K562 (cell line): Measurements from ENCODE around the gene ARSD. TPM values are rescaled to one million over a fixed set of nuclear protein-coding genes. Genes with fewer than 3 reads are reported as not detected.

Experiments used
- ATAC-seq: fragments of 200-7000 bp; cut with Tn5 transposase; 3 replicates; pipeline ENCODE4 v1.9.1; 2020; ENCODE audit warnings: moderate library complexity
- BruUV-seq: library from RNA; stranded (reverse); fragments of 400-500 nt; replicated peaks from 2 replicates; lab custom pipeline; 2021; lab: Mats Ljungman, UMichigan
- CTCF ChIA-PET: fragments of 300-600 bp; formaldehyde crosslinking; extraction: SDS; loops from one replicate; lab custom pipeline; 2021; ENCODE audit warnings: low intra/inter-chr PET ratio; lab: Yijun Ruan, JAX
- POLR2A ChIA-PET: fragments of 300-600, 350-650 bp; sonication (Branson Sonifier 250); formaldehyde crosslinking; extraction: SDS; loops from one replicate; lab custom pipeline; 2021; ENCODE audit warnings: antibody characterized with exemption, inconsistent platforms; lab: Yijun Ruan, JAX
- DNase-seq, 4 experiments: peaks; one replicate each; pipeline versions ENCODE4 v3.0.0 to v3.0.0-alpha.2; 2011 to 2018; ENCODE audit warnings: low spot score in 3 of 4, mixed read lengths in 3 of 4; ENCODE audit errors: extremely low read depth in 1 of 4
- FAIRE-seq: peaks from 2 replicates; lab custom pipeline; 2011; peaks lifted over from hg19 to GRCh38; lab: Jason Lieb, UNC
- H2AFZ ChIP-seq: 2 replicates; pipeline ENCODE4 v1.6.0; 2011; ENCODE audit warnings: low read depth, low read length, control low read depth, inconsistent platforms
- H3K27ac ChIP-seq: fragments of 200-600 bp; 3 replicates; pipeline ENCODE4 v1.8.0; 2011; ENCODE audit warnings: low read depth, mild to moderate bottlenecking, control low read depth, inconsistent platforms, low read length, moderate library complexity, mixed read lengths; ENCODE audit errors: extremely low read depth
- H3K27me3 ChIP-seq, 2 experiments: fragments of 300-600 bp in 1 of 2; 2 replicates in 1 of 2; 3 replicates in 1 of 2; pipeline versions ENCODE4 v1.6.0 to v1.8.0; 2011; ENCODE audit warnings: inconsistent platforms in 2 of 2, low read length in 2 of 2, mild to moderate bottlenecking in 1 of 2, mixed read lengths in 1 of 2, moderate library complexity in 1 of 2; ENCODE audit not compliant: control insufficient read depth in 2 of 2, insufficient read depth in 2 of 2
- H3K36me3 ChIP-seq: fragments of 300-600 bp; 3 replicates; pipeline ENCODE4 v1.8.0; 2011; ENCODE audit warnings: mild to moderate bottlenecking, low read length, inconsistent platforms; ENCODE audit not compliant: control insufficient read depth, insufficient read depth
- H3K4me1 ChIP-seq, 2 experiments: fragments of 200-600 bp in 1 of 2; replicated peaks in 1 of 2; 2 replicates in 1 of 2; 3 replicates in 1 of 2; pipeline versions ENCODE4 v1.5.1 to v1.8.0; 2011; ENCODE audit warnings: inconsistent platforms in 2 of 2, low read length in 2 of 2, mild to moderate bottlenecking in 1 of 2, mixed read lengths in 1 of 2, moderate library complexity in 1 of 2; ENCODE audit not compliant: control insufficient read depth in 2 of 2, insufficient read depth in 2 of 2
- H3K4me2 ChIP-seq: 2 replicates; pipeline ENCODE4 v1.6.1; 2011; ENCODE audit warnings: low read length, control low read depth, inconsistent platforms, mixed read lengths; ENCODE audit not compliant: insufficient read depth
- H3K4me3 ChIP-seq: fragments of 200-600 bp; sonication (generic), shearing (Covaris generic); 2 replicates; pipeline ENCODE4 v1.5.1; 2016; ENCODE audit warnings: control low read depth, inconsistent platforms
- H3K79me2 ChIP-seq: fragments of 200-600 bp; 3 replicates; pipeline ENCODE4 v1.8.0; 2011; ENCODE audit warnings: low read length, inconsistent platforms; ENCODE audit not compliant: control insufficient read depth, insufficient read depth
- H3K9ac ChIP-seq, 2 experiments: 2 replicates each; pipeline versions ENCODE4 v1.6.0 to v1.6.1; 2011; ENCODE audit warnings: low read depth in 2 of 2, low read length in 2 of 2, control low read depth in 1 of 2, inconsistent platforms in 1 of 2, mild to moderate bottlenecking in 1 of 2, mixed read lengths in 1 of 2; ENCODE audit not compliant: insufficient read depth in 1 of 2
- H3K9me1 ChIP-seq: one replicate; pipeline ENCODE4 v1.6.0; 2011; ENCODE audit warnings: inconsistent platforms, mild to moderate bottlenecking, low read length, moderate library complexity; ENCODE audit not compliant: control insufficient read depth, insufficient read depth
- H3K9me3 ChIP-seq: replicated peaks from 2 replicates; pipeline ENCODE4 v1.5.1; 2011; ENCODE audit warnings: low read depth, low read length, inconsistent platforms; ENCODE audit not compliant: control insufficient read depth, insufficient read depth
- H4K20me1 ChIP-seq: replicated peaks from 2 replicates; pipeline ENCODE4 v1.6.1; 2011; ENCODE audit warnings: low read length, inconsistent platforms, mixed read lengths; ENCODE audit not compliant: control insufficient read depth, insufficient read depth
- AFF1 ChIP-seq, 2 experiments: fragments of 450-650 bp; IDR thresholded peaks; 2 replicates each; pipeline ENCODE4 v1.6.1; 2018; ENCODE audit warnings: mild to moderate bottlenecking in 2 of 2, low read depth in 1 of 2; ENCODE audit not compliant: partially characterized antibody in 2 of 2
- DEAF1 ChIP-seq: fragments of 450-650 bp; formaldehyde crosslinking; IDR thresholded peaks from 2 replicates; pipeline ENCODE4 v1.4.0; 2020; ENCODE audit warnings: mild to moderate bottlenecking, moderate library complexity
- HMG20B ChIP-seq: fragments of 250-450 bp; sonication (Bioruptor Pico); IDR thresholded peaks from 2 replicates; pipeline ENCODE4 v1.5.0; 2021; ENCODE audit warnings: mild to moderate bottlenecking
- ZNF184 ChIP-seq: sonication (generic); formaldehyde crosslinking; IDR thresholded peaks from 2 replicates; pipeline ENCODE4 v1.5.0; 2020; ENCODE audit warnings: missing genetic modification reagents
- WGBS: fragments of 100-300 bp; shearing (Covaris generic); methylation state at CpG from one replicate; pipeline ENCODE4 v1.1.6; 2016; ENCODE audit warnings: low coverage, mixed read lengths; ENCODE audit not compliant: insufficient coverage; ENCODE audit errors: missing lambda C conversion rate; 5-methylcytosine and 5-hydroxymethylcytosine counted together
- in situ Hi-C: fragments of 300-500 bp; cut with MboI; formaldehyde crosslinking; loops from 4 replicates; pipeline ENCODE4 v1.15.0; 2018; ENCODE audit warnings: inconsistent platforms, mixed read lengths
- intact Hi-C: fragments of 100-400 bp; cut with micrococcal nuclease; formaldehyde crosslinking; loops from 2 replicates; pipeline ENCODE4 v1.14.2; 2022
- polyA plus RNA-seq, 8 experiments: library from polyadenylated mRNA; depleted of rRNA in 4 of 8; stranded (reverse) in 5 of 8; unstranded in 3 of 8; fragments of >200 nt; fragmentation: Nextera tagmentation in 2 of 8; fragmentation: Illumina TruSeq in 1 of 8; extraction: Ambion mirVana in 2 of 8; extraction: Trizol in 1 of 8; gene quantifications; 2 replicates each; pipeline versions ENCODE4 v1.2.1 to v1.2.3, GENCODE V29; 2011 to 2014; ENCODE audit warnings: inconsistent platforms in 1 of 8, missing spikeins in 1 of 8
- total RNA-seq, 7 experiments: library from RNA; depleted of rRNA in 6 of 7; stranded (reverse); fragments of >200 nt in 6 of 7; fragmentation: Illumina TruSeq in 2 of 7; extraction: Trizol in 2 of 7; gene quantifications; 2 replicates each; pipeline versions ENCODE4 v1.2.1 to v1.2.3, GENCODE V29; 2011 to 2021; ENCODE audit warnings: low replicate concordance in 1 of 7

The ARSD gene
- total and polyA plus RNA-seq, 9 of the 15 experiments (the other 6 are each of a cell fraction or from before 2014, with no cell fraction given): 0.05 to 0.23 (median 0.09) TPM; not detected in 1

- 0% methylated on average over 1 of the region's 1 CpG for WGBS
- H4K20me1 ChIP-seq: no peaks in the 10 kb centered on the region
- no peaks in the 10 kb centered on the region for H3K79me2 ChIP-seq
- in situ Hi-C loops: no loop called here
- H3K4me2 ChIP-seq: no peak overlapping the region
- no peaks in the 10 kb centered on the region; the same call in 1 of the 2 replicates for H3K9me3 ChIP-seq
- H3K4me1 ChIP-seq: no peaks in the 10 kb centered on the region
- BruUV-seq: no TSS peak
- POLR2A ChIA-PET: no interaction called here
- no peak overlapping the region for H2AFZ ChIP-seq
- ATAC-seq: no peak
- intact Hi-C loops: no loop called here
- no peaks in the 10 kb centered on the region for H3K36me3 ChIP-seq
- peaks cover 0 to 13% of the 10 kb centered on the region in 2 experiments; a peak in 2 of 5 replicates for H3K27me3 ChIP-seq
- DNase-seq: no peak
- no peak for TF ChIP-seq HMG20B (CRISPR knock-in tag)
- TF ChIP-seq AFF1 (IDR thresholded peaks at IDR 0.05; ENCODE audit: low read depth in 1 of 2, partially characterized antibody in 2 of 2): no peak
- TF ChIP-seq DEAF1 (CRISPR knock-in tag): no peak
- TF ChIP-seq ZNF184 (CRISPR knock-in tag): no peak
- TF ChIP-seq, all 486 proteins: peak for 0
- no peak overlapping the region for H3K27ac ChIP-seq
- no peak overlapping the region for H3K9ac ChIP-seq
- no peak overlapping the region for H3K4me3 ChIP-seq
- H3K9me1 ChIP-seq: no peaks in the 10 kb centered on the region
- CTCF ChIA-PET: no interaction called here
- no peak for FAIRE-seq
Observed at GRCh38 chrX:2974961-2975360, 45.8 kb upstream of the ARSD start.
